ENCODE measurements around the gene POLN. TPM values are rescaled to one million over a fixed set of nuclear protein-coding genes. Genes with fewer than 3 reads are reported as not detected.

POLN gene
- total RNA-seq, 1 experiment from 2014 or later, result 1.3 TPM

DNA sequence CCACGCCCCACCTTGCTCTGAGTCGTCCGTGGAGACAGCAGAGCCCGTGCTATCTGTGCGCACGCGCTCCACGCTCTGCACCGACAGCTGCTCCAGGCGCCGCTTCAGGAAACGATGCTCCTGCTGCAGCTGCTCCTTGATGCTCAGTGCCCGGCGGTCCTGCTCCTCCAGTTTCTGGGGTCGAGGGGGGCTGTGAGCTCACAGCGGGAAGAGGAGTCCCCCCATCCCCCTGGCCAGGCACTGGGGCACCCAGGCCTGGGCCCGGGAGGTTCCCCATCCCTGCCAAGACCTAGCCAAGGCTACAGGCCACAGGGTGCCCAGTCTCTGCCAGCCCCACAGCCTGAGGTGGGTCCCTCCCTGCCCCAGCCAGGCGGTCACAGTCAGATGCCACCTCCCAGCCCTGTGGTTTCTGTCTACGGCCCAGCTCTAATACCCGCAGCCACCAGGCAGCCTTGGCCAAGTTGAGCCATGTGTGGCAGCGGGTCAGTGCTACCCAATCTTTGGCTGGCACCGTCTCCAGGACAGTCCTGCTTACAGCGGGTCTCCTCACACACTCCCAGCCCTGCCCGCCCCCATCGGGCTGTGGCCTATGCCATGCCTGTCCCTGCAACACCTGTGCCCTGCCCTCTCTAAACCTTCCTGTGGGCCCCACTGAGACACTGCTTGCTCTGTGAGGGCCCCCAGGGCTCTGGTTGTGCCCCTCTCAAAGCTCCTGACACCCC is 9.3 kb upstream of the POLN start:
- H2AFZ ChIP-seq, result no peak overlapping the region
- ChIA-PET CTCF (no interaction called here), POLR2A (ENCODE audit: unreplicated experiment) (interaction anchor here (0.6 kb wide), 1 partner anchor 11 kb away, joined by 3 read pairs; no protein-coding TSS in a partner anchor)
- H3K4me3 ChIP-seq, result no peak overlapping the region
- no peaks in the 10 kb centered on the region for H3K9me2 ChIP-seq (ENCODE audit: insufficient read depth)
- H3K27ac ChIP-seq, result no peak overlapping the region
- H3K36me3 ChIP-seq (ENCODE audit: low read depth), result no peaks in the 10 kb centered on the region
- no peak for TF ChIP-seq EZH2 (IDR thresholded peaks at IDR 0.05; ENCODE audit: low read depth)
- TF ChIP-seq, protein P1, sequence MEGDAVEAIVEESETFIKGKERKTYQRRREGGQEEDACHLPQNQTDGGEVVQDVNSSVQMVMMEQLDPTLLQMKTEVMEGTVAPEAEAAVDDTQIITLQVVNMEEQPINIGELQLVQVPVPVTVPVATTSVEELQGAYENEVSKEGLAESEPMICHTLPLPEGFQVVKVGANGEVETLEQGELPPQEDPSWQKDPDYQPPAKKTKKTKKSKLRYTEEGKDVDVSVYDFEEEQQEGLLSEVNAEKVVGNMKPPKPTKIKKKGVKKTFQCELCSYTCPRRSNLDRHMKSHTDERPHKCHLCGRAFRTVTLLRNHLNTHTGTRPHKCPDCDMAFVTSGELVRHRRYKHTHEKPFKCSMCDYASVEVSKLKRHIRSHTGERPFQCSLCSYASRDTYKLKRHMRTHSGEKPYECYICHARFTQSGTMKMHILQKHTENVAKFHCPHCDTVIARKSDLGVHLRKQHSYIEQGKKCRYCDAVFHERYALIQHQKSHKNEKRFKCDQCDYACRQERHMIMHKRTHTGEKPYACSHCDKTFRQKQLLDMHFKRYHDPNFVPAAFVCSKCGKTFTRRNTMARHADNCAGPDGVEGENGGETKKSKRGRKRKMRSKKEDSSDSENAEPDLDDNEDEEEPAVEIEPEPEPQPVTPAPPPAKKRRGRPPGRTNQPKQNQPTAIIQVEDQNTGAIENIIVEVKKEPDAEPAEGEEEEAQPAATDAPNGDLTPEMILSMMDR (conservative IDR thresholded peaks at IDR 0.05), result no peak
- H3K4me2 ChIP-seq, result no peak overlapping the region
- no peaks in the 10 kb centered on the region for H3K27me3 ChIP-seq (ENCODE audit: insufficient read depth, low read depth)
- H3F3A ChIP-seq (ENCODE audit: insufficient read depth, low read depth), result no peaks in the 10 kb centered on the region
- DNase-seq, result no peak
- intact Hi-C loops (cut with micrococcal nuclease; ENCODE audit: unreplicated experiment), result no loop called here
- H4K20me1 ChIP-seq (ENCODE audit: insufficient read depth), result no peaks in the 10 kb centered on the region; the same call in 1 of the 2 replicates
- H3K9me3 ChIP-seq (ENCODE audit: insufficient read depth, low read depth), result no peaks in the 10 kb centered on the region
- H3K79me2 ChIP-seq (ENCODE audit: low read depth), result no peaks in the 10 kb centered on the region
- H3K4me1 ChIP-seq (replicated peaks; ENCODE audit: insufficient read depth), result no peaks in the 10 kb centered on the region
- BruUV-seq (replicated peaks), result no TSS peak

DNA sequence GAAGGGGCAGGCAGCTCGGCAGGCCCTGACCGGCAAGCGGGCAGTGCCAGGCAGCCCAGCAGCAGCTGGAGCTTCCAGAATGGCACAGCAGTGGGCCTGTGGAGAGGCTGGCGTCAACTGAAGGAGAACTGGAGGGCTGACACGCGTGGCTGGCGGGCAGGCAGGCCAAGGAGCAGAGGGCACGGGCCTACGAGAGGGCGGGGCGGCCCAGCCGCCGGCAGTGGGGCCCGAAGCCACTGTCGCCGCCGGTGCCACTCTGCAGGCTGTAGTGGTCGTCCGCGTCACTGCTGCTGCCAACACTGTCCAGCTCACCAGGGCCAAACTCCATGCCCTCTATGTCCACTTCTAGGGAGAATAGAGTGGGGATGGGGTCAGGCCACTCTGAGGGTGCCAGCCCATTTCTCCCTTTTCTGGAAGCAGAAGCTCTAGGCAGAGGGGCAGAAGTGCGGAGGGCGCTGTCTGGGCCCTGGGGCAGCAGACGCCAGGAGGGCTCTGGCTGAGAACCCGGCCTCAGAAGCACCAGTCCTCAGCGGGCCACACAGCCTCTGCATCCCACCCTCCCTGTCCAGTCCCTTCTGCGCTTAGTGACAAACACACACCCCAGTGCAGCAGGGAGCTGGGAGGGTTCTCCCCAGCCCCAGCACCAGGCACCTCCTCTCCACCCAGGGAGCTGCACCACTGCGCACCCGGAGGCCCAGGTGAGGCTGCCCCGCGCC is 8.6 kb upstream of the POLN start:
- no peaks in the 10 kb centered on the region for H3K4me1 ChIP-seq (replicated peaks; ENCODE audit: insufficient read depth)
- no peaks in the 10 kb centered on the region for H3K79me2 ChIP-seq (ENCODE audit: low read depth)
- BruUV-seq (replicated peaks), result no TSS peak
- DNase-seq, result no peak
- H2AFZ ChIP-seq, result no peak overlapping the region
- TF ChIP-seq, protein P1 (conservative IDR thresholded peaks at IDR 0.05), result no peak
- TF ChIP-seq EZH2 (IDR thresholded peaks at IDR 0.05; ENCODE audit: low read depth), result no peak
- no peak overlapping the region for H3K4me2 ChIP-seq
- H3K36me3 ChIP-seq (ENCODE audit: low read depth), result no peaks in the 10 kb centered on the region
- no peaks in the 10 kb centered on the region for H3K9me2 ChIP-seq (ENCODE audit: insufficient read depth)
- no peaks in the 10 kb centered on the region; the same call in 1 of the 2 replicates for H4K20me1 ChIP-seq (ENCODE audit: insufficient read depth)
- ChIA-PET POLR2A (ENCODE audit: unreplicated experiment) (interaction anchor here (0.6 kb wide), 1 partner anchor 12 kb away, joined by 3 read pairs; no protein-coding TSS in a partner anchor), CTCF (no interaction called here)
- no peaks in the 10 kb centered on the region for H3K27me3 ChIP-seq (ENCODE audit: insufficient read depth, low read depth)
- H3F3A ChIP-seq (ENCODE audit: insufficient read depth, low read depth), result no peaks in the 10 kb centered on the region
- intact Hi-C loops (cut with micrococcal nuclease; ENCODE audit: unreplicated experiment), result no loop called here
- H3K4me3 ChIP-seq, result no peak overlapping the region
- no peaks in the 10 kb centered on the region for H3K9me3 ChIP-seq (ENCODE audit: insufficient read depth, low read depth)
- no peak overlapping the region for H3K27ac ChIP-seq

DNA sequence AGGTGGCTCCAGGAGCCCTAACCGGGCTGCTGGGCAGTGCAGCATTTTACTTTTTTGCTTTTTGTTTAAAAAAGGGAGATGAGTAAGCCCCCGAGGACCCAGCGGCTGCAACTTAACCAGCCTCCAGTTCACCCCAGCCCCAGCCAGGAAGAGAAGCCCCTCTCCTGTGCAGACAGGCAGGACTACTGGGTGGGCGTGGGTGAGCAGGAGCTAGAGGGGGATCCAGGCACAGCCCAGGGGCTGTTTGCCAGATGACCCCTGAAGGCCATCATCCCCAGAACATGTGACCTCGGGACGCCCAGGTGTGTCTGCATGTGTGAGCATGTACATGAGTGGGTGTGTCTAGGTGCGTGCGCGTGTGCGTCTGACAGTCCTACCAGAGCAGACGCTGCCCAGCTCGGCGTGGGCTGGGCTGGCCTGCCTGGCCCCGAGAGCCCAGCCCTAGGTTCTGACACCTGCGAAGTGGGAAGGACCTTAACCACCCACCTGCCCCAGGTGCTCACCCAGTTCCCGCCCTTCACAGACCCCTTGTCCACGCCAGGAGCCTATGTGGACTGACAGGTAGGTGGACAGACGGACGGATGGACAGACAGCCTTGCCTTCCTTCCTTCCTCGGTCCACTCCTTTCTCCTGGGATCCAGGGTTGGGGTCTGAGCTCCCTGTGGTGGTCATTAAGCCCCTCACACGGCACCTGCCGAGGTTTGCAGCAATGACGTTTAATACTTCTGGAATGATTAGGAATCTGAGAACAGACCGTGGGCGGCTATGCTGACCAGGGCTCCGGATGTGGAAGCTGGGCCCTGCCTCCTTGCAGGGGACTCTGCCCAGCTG is 7.8 kb upstream of the POLN start:
- Histone ChIP-seq H3F3A (ENCODE audit: insufficient read depth, low read depth) (no peaks in the 10 kb centered on the region), H3K27me3 (ENCODE audit: insufficient read depth, low read depth) (no peaks in the 10 kb centered on the region), H3K27ac (no peak overlapping the region), H3K4me2 (no peak overlapping the region), H4K20me1 (ENCODE audit: insufficient read depth) (no peaks in the 10 kb centered on the region; the same call in 1 of the 2 replicates), H3K9me2 (ENCODE audit: insufficient read depth) (no peaks in the 10 kb centered on the region), H3K4me3 (no peak overlapping the region), H3K36me3 (ENCODE audit: low read depth) (no peaks in the 10 kb centered on the region), H2AFZ (no peak overlapping the region), H3K4me1 (replicated peaks; ENCODE audit: insufficient read depth) (no peaks in the 10 kb centered on the region), H3K79me2 (ENCODE audit: low read depth) (no peaks in the 10 kb centered on the region), H3K9me3 (ENCODE audit: insufficient read depth, low read depth) (no peaks in the 10 kb centered on the region)
- ChIA-PET CTCF (no interaction called here), POLR2A (ENCODE audit: unreplicated experiment) (no interaction called here)
- TF ChIP-seq, protein P1 (conservative IDR thresholded peaks at IDR 0.05), result no peak
- intact Hi-C loops (cut with micrococcal nuclease; ENCODE audit: unreplicated experiment), result no loop called here
- BruUV-seq (replicated peaks), result no TSS peak
- no peak for DNase-seq

Measured in PC-9 (cell line).